KOPT-K1 (cell line): ENCODE results near the gene ADAMTS3.

Experiments used
- H3K27ac ChIP-seq: fragments of 200-600 bp; sonication (generic); 2 replicates; pipeline ENCODE4 v1.5.1; 2016; ENCODE audit warnings: antibody characterized with exemption, mild to moderate bottlenecking, low read depth, low read length; ENCODE audit not compliant: poor library complexity, severe bottlenecking
- H3K36me3 ChIP-seq: fragments of 200-600 bp; sonication (generic); 2 replicates; pipeline ENCODE4 v1.5.1; 2017; ENCODE audit warnings: antibody characterized with exemption, mild to moderate bottlenecking, low read length, moderate library complexity; ENCODE audit not compliant: insufficient read depth
- H3K9me3 ChIP-seq: fragments of 200-600 bp; sonication (generic); 2 replicates; pipeline ENCODE4 v1.5.1; 2017; ENCODE audit warnings: antibody characterized with exemption, low read length, mild to moderate bottlenecking; ENCODE audit not compliant: insufficient read depth, poor library complexity, severe bottlenecking

ADAMTS3 gene

DNA sequence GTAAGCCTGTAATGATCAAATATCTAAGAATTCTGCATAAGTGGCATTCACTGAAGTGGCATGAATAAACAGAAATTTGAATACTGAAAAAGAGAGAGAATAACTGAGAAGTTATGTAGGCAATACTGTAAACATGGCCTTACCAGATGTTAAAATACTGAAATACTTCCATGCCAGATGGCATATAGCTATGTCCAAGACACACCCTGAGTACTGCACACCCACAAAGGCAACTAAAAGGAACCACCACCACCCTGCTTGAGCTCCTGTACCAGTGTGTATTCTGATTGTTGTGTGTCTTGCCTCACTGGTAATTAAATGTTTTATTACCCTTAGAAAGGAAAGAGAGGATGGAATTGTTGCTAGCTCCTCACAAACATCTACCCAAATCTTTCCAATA is 192.1 kb downstream of the ADAMTS3 start:
- Histone ChIP-seq H3K9me3 (no peaks in the 10 kb centered on the region), H3K27ac (no peak overlapping the region), H3K36me3 (no peaks in the 10 kb centered on the region)

DNA sequence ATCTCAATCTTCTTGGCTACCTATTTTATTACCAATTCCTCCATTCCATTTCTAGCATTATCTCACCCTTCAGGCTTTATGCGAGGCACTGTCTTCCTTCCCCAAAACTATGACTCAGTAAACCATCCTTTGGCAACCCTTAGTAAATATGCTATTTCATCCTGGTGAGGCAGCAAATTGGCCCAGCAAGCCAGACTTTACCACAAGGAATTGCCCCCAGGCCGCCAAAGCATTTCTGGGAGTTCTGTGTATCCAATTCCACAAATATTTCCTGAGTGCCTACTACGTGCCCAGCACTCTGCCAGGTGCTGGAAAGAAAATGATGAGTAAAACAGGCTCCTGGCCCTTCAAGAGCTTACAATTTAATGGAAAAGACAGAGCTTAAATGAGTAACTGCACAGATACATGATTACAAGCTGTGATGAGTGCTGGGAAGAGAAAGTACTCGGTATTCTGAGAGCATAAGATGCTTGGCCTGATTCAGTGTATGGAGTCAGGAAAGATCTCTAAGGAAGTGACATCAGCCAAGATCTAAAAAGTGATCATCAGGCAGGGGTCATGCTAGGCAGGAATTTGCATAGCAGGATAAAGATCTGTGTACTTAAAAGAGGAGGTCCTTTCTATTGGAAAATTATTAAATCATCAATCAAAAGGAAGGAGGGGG is 193.8 kb downstream of the ADAMTS3 start:
- no peak overlapping the region for H3K27ac ChIP-seq
- no peaks in the 10 kb centered on the region for H3K9me3 ChIP-seq
- H3K36me3 ChIP-seq: no peaks in the 10 kb centered on the region

DNA sequence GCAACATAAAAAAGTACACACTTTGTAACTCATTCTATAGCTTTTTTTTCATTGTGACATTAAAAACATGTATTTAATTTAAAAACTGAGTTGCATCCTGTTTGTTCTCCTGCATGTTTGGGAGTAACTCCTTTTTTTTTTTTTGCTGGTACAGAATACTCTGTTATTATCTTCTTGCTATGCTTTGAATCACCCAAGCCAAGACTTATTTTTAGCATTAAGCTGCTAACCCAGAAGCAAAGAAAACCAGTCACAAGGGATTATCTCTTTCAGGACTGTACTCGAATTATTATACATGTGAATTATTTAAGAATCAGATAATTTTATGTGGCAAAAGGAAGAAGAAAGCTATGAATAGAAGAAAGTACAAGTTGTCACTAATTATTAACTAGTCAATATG is 194.9 kb downstream of the ADAMTS3 start:
- Histone ChIP-seq H3K27ac (no peak overlapping the region), H3K9me3 (no peaks in the 10 kb centered on the region), H3K36me3 (no peaks in the 10 kb centered on the region)

DNA sequence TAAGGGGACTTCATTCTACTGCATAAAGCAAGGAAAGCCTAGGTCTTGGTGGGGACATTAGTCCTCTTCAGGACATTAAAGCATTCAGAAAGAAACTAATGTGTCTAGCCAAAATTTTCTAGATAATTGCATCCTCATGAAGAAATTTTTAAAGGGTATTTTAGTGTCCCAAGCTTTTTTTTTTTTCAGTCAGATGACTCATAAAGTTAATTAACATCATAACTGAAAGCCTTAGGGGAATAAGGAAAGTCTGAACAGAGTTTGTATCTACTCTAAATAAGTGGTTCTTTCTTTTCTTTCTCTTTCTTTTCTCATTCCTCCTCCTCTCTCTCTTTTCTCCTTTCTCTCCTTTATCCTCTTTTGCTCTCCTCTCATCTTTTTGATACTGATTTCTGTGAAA is 202.4 kb downstream of the ADAMTS3 start:
- H3K9me3 ChIP-seq: no peaks in the 10 kb centered on the region
- H3K36me3 ChIP-seq: no peaks in the 10 kb centered on the region
- no peak overlapping the region for H3K27ac ChIP-seq

- H3K9me3 ChIP-seq: no peaks in the 10 kb centered on the region
- H3K27ac ChIP-seq: no peak overlapping the region
- H3K36me3 ChIP-seq: no peaks in the 10 kb centered on the region
Observed at GRCh38 chr4:72365981-72366380, 203.0 kb downstream of the ADAMTS3 start.

GRCh38 chr4:72365016-72365415 is 204.0 kb downstream of the ADAMTS3 start:
- H3K36me3 ChIP-seq: no peaks in the 10 kb centered on the region
- H3K27ac ChIP-seq: no peak overlapping the region
- no peaks in the 10 kb centered on the region for H3K9me3 ChIP-seq

- Histone ChIP-seq H3K36me3 (no peaks in the 10 kb centered on the region), H3K9me3 (no peaks in the 10 kb centered on the region), H3K27ac (no peak overlapping the region)
Observed at GRCh38 chr4:72360075-72360474, 208.9 kb downstream of the ADAMTS3 start.

DNA sequence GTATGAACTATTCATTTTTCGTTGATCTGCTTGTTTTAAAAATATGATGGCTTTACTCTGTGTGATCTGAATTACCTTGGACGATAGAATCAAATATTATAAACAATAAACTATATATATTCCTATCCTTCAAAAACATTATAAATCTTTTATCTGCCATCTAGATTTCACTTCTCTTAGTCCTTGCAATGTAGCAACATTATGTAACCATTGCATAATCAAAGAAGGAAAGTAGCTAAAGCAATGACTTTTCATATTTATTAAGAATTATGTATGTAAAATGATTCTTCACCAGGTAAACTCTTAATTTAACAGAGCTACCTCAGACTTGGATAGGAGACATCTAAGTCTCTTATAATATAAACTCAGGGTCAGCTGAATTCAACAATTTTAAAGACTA is 210.5 kb downstream of the ADAMTS3 start:
- H3K27ac ChIP-seq: no peak overlapping the region
- no peaks in the 10 kb centered on the region for H3K36me3 ChIP-seq
- no peaks in the 10 kb centered on the region for H3K9me3 ChIP-seq

DNA sequence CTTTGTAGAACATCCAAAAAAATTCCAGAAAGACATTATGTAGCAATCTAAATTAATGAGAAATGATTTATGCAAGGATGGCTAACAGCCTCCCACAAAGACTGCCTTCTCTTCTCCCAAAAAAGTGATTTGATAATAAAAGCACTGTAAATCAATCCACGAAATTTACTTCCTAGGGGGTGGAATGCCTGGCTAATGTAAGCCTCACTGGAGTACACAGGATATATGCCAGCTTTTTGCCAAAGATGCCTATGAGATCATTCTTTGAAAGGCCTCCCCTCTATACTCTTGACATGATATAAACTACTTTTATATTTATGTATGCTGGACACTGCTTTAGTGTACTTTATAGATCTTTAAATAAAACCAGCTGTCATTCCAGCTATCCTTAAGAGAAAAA is 211.1 kb downstream of the ADAMTS3 start:
- no peaks in the 10 kb centered on the region for H3K36me3 ChIP-seq
- no peaks in the 10 kb centered on the region for H3K9me3 ChIP-seq
- H3K27ac ChIP-seq: no peak overlapping the region

- H3K36me3 ChIP-seq: no peaks in the 10 kb centered on the region
- H3K27ac ChIP-seq: no peak overlapping the region
- no peaks in the 10 kb centered on the region for H3K9me3 ChIP-seq
Observed at GRCh38 chr4:72352711-72353110, 216.3 kb downstream of the ADAMTS3 start.

DNA sequence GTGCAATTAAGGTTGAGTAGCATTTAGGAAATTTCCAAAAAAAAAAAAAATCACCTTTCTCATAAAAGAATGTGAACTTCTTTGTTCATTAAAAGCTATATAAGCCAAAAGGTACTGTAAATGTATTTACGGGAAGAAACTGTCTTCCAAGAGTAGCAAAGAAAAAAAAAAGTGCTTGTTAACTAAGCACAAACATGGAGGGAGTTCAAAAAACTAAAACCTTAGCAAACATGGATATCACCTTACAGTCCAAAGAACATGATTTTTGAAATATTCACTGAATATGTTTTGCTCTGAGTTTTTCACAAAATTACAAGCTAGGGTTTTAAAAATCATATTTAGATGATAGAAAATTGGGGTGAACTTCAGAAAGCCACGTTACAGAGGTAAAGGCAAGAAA is 217.5 kb downstream of the ADAMTS3 start:
- H3K36me3 ChIP-seq: no peaks in the 10 kb centered on the region
- no peaks in the 10 kb centered on the region for H3K9me3 ChIP-seq
- no peak overlapping the region for H3K27ac ChIP-seq

DNA sequence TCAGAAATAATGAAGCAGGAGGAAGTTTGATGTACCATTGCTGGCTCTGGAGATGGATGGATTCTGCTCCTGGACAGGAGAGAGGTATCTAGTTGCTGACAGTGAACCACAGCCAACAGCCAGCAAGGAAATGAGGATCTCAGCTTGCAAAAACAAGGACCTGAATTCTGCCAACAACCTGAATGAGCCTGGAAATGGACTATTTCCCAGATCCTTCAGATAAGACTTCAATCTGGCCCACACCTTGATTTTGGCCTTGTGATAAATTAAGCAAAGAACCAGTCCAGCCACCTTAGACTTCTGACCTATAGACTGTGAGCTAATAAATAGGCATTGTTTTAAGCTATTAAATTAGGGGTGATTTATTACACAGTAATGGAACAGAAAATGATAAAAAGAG is 220.3 kb downstream of the ADAMTS3 start:
- no peaks in the 10 kb centered on the region for H3K9me3 ChIP-seq
- H3K27ac ChIP-seq: no peak overlapping the region

GRCh38 chr4:72344418-72344817 is 224.6 kb downstream of the ADAMTS3 start:
- H3K27ac ChIP-seq: no peak overlapping the region
- no peaks in the 10 kb centered on the region for H3K9me3 ChIP-seq
- no peaks in the 10 kb centered on the region for H3K36me3 ChIP-seq

More for the DNA sequence above, 220.3 kb downstream of the ADAMTS3 start:
- H3K36me3 ChIP-seq: no peaks in the 10 kb centered on the region

GRCh38 chr4:72341432-72341820 is 227.6 kb downstream of the ADAMTS3 start:
- no peaks in the 10 kb centered on the region for H3K36me3 ChIP-seq
- no peak overlapping the region for H3K27ac ChIP-seq
- H3K9me3 ChIP-seq: no peaks in the 10 kb centered on the region

DNA sequence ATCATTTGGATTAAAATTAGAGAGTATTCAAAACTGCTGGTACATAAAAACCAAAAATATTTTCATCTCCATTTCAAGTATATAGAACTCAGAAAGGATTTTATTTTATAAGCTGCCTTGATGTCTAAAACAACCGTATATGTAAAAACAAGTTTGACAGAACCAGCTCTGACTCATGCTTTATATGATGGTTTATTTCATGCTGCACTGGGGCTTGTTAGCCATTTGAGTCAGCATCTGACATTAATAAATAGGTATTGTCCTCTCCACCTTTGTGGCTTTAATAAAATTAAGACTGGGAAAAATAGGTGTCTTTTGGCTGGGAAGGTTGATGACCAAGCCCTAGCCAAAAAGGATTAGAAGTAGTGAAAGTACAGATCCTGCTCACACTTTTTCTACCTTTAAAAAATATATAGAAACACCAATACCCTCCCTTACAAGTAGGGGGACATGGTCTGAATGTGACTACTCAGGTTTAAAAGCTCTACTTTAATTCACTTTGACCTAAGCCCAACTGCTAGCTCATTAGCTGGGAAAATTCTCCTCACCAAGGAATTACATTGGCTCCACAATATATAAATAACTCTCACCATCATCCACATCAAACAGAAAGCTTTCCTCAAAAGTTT is 228.1 kb downstream of the ADAMTS3 start:
- Histone ChIP-seq H3K36me3 (no peaks in the 10 kb centered on the region), H3K27ac (no peak overlapping the region), H3K9me3 (no peaks in the 10 kb centered on the region)

DNA sequence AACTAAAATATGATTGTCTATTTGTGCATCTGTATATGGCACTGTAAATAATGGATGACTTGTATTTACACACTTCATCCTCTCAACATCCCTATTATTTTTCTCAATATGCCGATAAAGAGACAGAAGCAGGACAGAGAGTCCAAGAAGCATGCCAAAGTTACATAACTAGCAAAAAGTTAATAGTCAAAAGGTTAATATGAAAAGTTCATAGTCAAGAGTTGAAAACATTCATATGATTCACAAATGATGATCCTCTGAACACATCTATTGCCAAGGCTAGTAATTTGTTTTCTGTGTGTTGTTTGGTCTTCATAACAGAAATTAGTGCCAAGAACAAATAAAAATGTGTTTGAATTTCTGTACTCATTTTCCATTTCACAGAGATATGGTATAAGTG is 231.0 kb downstream of the ADAMTS3 start:
- no peaks in the 10 kb centered on the region for H3K36me3 ChIP-seq
- H3K27ac ChIP-seq: no peak overlapping the region
- no peaks in the 10 kb centered on the region for H3K9me3 ChIP-seq
